Measurements from ENCODE around the gene MCRIP2. TPM values are rescaled to one million over a fixed set of nuclear protein-coding genes. Genes with fewer than 3 reads are reported as not detected.
A peak's percentile ranks its signal among the peaks of the same experiment; 100 is the strongest.

Gene MCRIP2
- total and polyA plus RNA-seq, 9 of the 15 experiments (the other 6 are each of a cell fraction or from before 2014, with no cell fraction given): 0.80 to 120 (median 35.2) TPM

- TF ChIP-seq HMBOX1 (IDR thresholded peaks at IDR 0.05) (no peak), CREM (IDR thresholded peaks at IDR 0.05; ENCODE audit: low read depth) (peak; percentile 50; the same call in 1 of the 2 replicates), ZSCAN29 (IDR thresholded peaks at IDR 0.05) (no peak), E2F3 (CRISPR knock-in tag; IDR thresholded peaks at IDR 0.05) (no peak), SNRNP70 (optimal IDR thresholded peaks at IDR 0.05; ENCODE audit: low read depth, low read length) (no peak), TFAP4 (CRISPR knock-in tag; IDR thresholded peaks at IDR 0.05; ENCODE audit: borderline replicate concordance) (peak; percentile 94), ZNF395 (CRISPR knock-in tag; IDR thresholded peaks at IDR 0.05) (no peak), TSHZ1 (CRISPR knock-in tag; IDR thresholded peaks at IDR 0.05) (no peak), POLR2A (conservative IDR thresholded peaks at IDR 0.05) (no peak; the same call in 1 of the 2 replicates), STAT5B (CRISPR knock-in tag; IDR thresholded peaks at IDR 0.05) (no peak), ZBTB11 (CRISPR knock-in tag; IDR thresholded peaks at IDR 0.05) (no peak), ZNF764 (CRISPR knock-in tag; IDR thresholded peaks at IDR 0.05; ENCODE audit: low read depth) (peak; percentile 67; the same call in 1 of the 2 replicates), ZBTB2 (IDR thresholded peaks at IDR 0.05) (peak; percentile 76; the same call in 1 of the 2 replicates), DDX20 (tag; IDR thresholded peaks at IDR 0.05; ENCODE audit: low read depth) (no peak), NCOA2 (IDR thresholded peaks at IDR 0.05; ENCODE audit: partially characterized antibody in 2 of 2) (no peak)
Measured at GRCh38 chr16:660459-661183, 19.0 kb downstream of the MCRIP2 start (continued).
